ENCODE results near the gene NCK2.

DNA sequence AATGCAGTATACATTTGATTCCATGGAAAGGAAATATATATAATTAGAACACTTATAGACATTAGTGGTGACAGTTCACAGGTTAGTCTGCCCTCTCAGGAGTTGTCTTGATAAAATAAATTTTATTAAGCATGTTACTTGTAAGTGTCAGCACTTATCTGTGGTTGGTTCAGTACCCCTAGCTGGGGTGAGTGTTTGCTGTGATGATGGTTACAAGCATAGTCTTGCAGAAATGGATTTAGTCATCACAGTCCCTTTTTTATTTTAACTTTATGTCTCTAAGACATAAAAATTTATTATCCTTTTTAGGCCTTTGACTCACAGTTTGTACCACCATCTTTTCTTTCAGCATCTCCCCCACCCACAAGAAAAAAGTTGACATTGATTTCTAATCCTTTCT, 52.1 kb downstream of the NCK2 start:
- TF ChIP-seq, protein P1, sequence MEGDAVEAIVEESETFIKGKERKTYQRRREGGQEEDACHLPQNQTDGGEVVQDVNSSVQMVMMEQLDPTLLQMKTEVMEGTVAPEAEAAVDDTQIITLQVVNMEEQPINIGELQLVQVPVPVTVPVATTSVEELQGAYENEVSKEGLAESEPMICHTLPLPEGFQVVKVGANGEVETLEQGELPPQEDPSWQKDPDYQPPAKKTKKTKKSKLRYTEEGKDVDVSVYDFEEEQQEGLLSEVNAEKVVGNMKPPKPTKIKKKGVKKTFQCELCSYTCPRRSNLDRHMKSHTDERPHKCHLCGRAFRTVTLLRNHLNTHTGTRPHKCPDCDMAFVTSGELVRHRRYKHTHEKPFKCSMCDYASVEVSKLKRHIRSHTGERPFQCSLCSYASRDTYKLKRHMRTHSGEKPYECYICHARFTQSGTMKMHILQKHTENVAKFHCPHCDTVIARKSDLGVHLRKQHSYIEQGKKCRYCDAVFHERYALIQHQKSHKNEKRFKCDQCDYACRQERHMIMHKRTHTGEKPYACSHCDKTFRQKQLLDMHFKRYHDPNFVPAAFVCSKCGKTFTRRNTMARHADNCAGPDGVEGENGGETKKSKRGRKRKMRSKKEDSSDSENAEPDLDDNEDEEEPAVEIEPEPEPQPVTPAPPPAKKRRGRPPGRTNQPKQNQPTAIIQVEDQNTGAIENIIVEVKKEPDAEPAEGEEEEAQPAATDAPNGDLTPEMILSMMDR (IDR thresholded peaks at IDR 0.05; ENCODE audit: insufficient read depth, low read length, poor library complexity, severe bottlenecking): no peak
- TF ChIP-seq EZH2phosphoT487 (conservative IDR thresholded peaks at IDR 0.05; ENCODE audit: low read length): no peak
